GM06990 (cell line): ENCODE results near the gene APBA2.

Experiments
- DNase-seq: peaks from one replicate; pipeline ENCODE4 v3.0.0-alpha.2; 2011; ENCODE audit not compliant: insufficient read length; ENCODE audit errors: extremely low read depth
- H3K27me3 ChIP-seq: replicated peaks from 2 replicates; pipeline ENCODE4 v1.6.0; 2011; ENCODE audit warnings: low read length; ENCODE audit not compliant: control insufficient read depth, insufficient read depth
- H3K36me3 ChIP-seq: 2 replicates; pipeline ENCODE4 v1.5.1; 2011; ENCODE audit warnings: low read length; ENCODE audit not compliant: control insufficient read depth, insufficient read depth
- H3K4me3 ChIP-seq: replicated peaks from 2 replicates; pipeline ENCODE4 v1.5.1; 2011; ENCODE audit warnings: low read depth, mild to moderate bottlenecking, control low read depth, low read length
- CTCF ChIP-seq: IDR thresholded peaks from 2 replicates; pipeline ENCODE4 v1.5.1; 2011; ENCODE audit warnings: low read length, control low read depth, mild to moderate bottlenecking, inconsistent platforms; ENCODE audit not compliant: insufficient read depth, poor library complexity, severe bottlenecking

APBA2 gene

GRCh38 chr15:28948036-28948435, 62.3 kb downstream of the APBA2 start:
- no peak for DNase-seq
- H3K27me3 ChIP-seq: peaks cover 1% of the 10 kb centered on the region
- no peak overlapping the region for H3K4me3 ChIP-seq
- no peak for TF ChIP-seq CTCF
- no peaks in the 10 kb centered on the region for H3K36me3 ChIP-seq

- Histone ChIP-seq H3K36me3 (no peaks in the 10 kb centered on the region), H3K27me3 (peaks cover 1% of the 10 kb centered on the region), H3K4me3 (no peak overlapping the region)
- TF ChIP-seq CTCF: no peak
- no peak for DNase-seq
These were observed 65.1 kb downstream of the APBA2 start for GRCh38 chr15:28950916-28951315.

- Histone ChIP-seq H3K36me3 (no peaks in the 10 kb centered on the region), H3K27me3 (peaks cover 1% of the 10 kb centered on the region), H3K4me3 (no peak overlapping the region)
- no peak for DNase-seq
- TF ChIP-seq CTCF: no peak
These were observed 67.1 kb downstream of the APBA2 start for GRCh38 chr15:28952666-28953491.

- no peak for DNase-seq
- TF ChIP-seq CTCF: no peak
- Histone ChIP-seq H3K4me3 (no peak overlapping the region), H3K27me3 (peaks cover 1% of the 10 kb centered on the region), H3K36me3 (no peaks in the 10 kb centered on the region)
These were observed 67.9 kb downstream of the APBA2 start for GRCh38 chr15:28953573-28954195.

- Histone ChIP-seq H3K4me3 (no peak overlapping the region), H3K36me3 (no peaks in the 10 kb centered on the region), H3K27me3 (0 out of 2 replicates have a peak, but pooled peaks cover 1% of the 10 kb centered on the region)
- no peak for DNase-seq
- TF ChIP-seq CTCF: no peak
These were observed 68.8 kb downstream of the APBA2 start for GRCh38 chr15:28954466-28955159.
